ENCODE data around the gene FGR.
"Not testable (repeated sequence)": the region's sequence is repeated elsewhere in the genome, so short reads cannot be mapped to it uniquely, and the experiment has no call there.

The FGR gene

GRCh38 chr1:27659497-27660299, 24.7 kb upstream of the FGR start:
- DNase-seq, result no peak

DNA sequence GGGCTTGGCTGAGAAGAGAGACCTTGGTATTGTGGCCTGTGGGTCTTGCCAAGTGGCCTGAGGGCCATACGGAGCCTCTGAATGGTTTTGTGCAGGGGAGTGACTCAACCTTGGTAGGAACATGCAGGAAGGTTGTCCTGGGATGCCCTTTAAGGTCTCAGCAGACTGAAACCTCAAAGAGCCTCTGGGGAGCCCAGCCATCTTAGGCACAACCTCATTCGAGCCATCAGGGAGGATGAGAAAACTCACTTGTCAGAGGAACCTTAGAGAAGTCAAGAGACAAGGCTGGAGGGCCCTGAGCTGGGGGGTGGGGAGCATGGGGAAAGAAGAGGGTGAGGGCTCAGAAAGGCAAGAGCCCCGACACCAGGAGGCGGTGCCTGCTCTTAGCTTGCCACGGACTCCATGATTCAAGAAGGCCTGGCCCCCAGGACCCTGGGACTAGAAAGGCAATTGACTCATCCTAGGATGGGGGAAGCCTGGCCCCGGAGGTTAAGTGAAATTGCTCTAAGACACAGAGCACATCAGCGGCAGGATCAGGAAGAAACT, 24.0 kb upstream of the FGR start:
- no peak for DNase-seq

DNA sequence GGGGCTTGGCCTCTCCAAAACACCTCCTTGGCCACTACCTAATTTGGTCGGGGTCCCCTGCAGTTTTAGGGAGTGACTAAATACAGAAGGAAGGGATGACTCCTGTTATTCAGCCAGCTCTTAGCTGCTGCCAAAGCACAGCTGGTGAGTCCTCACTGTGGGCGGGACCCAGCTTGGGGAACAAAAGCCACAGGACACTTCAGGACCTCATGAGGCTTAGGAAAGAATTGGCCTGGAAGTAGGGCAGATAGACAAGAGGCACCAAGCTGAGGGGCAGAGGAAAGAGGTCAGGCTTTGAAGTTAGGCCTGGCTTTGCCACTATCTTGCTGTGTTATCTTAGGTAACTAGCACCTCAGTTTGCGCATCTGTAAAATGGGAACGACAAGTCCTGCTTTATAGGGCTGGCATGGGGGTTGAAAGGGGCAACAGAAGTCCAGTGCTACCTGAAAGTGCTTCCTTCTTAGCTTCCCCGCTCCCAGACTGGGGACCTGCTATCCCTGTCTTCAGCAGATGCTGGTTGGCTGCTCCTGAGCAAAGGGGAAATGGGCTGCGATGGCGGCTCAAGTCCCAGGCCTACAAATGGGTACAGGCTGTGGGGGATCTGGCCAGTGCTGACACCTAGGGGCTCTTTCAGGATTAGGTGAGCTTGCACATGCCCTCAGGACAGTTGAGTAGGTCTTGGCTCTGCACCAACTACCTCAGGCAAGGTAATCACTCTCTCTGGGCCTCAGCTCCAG, 21.3 kb upstream of the FGR start:
- DNase-seq, result no peak

DNA sequence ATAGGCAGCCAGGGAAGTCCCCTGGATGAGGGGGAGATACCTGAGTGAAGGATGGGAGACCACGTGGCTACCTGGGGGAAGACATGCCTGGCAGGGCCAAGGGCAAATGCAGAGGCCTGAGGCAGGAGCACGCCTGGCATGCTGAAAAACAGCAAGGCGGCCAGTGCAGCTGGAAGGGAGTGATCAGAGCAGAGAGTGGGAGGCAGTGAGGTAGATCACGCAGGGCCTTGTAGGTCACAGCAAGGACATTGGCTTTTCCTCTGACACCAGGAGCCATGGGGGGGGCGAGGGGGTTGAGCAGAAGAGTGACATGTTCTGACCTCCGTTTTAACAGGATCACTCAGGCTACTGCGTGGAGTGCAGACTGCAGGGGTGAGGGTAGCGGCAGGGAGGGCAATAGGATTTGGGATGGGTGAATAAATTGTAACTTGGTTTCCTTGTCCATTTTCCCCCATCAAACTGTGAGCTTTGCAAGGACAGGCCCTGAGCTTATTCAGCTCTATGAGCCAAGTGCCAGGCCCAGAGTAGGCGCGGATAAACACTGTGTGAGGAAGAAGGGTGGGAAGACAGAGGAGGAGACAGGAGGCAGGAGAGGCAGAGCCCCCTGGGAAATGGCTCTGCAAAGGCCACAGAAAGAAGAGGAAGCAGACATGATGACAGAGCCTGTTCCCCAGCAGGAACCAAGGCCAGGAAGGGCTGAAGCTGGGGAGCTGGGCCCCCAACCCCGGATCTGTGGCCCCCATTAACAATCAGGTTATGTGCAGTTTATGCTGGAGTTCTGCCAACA, 20.4 kb upstream of the FGR start:
- no peak for DNase-seq

DNA sequence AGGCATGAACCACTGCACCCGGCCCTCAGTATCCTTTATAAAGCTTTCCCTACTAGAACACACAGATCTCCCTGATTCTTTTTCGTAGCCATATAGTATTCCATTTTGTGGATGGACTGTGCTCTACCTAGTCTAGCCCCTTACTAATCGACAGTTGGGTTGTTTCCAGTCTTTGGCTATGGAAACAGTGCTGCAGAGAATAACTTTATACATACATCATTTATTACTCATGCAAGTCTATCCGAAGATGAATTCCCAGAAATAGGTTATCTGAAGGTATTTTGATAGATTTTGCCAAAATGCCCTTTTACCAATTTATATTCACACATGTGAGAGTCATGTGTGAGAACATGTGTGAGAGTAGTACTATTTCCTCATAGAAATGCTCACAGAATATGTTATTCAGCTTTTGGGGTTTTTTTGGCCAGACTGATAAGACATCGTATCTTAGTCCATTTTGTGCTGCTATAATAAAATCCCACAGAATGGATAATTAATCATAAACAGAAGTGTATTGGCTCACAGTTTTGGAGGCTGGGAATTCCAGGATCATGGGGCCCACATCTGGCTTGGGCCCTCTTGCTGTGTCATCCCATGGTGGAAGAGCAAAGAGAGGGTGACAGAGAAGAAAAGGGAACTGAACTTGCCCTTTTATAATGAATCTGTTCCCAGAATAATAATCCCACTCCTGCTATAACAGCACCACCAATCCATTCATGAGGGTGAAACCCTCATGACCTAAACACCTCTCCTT, 17.3 kb upstream of the FGR start:
- no peak for DNase-seq

DNA sequence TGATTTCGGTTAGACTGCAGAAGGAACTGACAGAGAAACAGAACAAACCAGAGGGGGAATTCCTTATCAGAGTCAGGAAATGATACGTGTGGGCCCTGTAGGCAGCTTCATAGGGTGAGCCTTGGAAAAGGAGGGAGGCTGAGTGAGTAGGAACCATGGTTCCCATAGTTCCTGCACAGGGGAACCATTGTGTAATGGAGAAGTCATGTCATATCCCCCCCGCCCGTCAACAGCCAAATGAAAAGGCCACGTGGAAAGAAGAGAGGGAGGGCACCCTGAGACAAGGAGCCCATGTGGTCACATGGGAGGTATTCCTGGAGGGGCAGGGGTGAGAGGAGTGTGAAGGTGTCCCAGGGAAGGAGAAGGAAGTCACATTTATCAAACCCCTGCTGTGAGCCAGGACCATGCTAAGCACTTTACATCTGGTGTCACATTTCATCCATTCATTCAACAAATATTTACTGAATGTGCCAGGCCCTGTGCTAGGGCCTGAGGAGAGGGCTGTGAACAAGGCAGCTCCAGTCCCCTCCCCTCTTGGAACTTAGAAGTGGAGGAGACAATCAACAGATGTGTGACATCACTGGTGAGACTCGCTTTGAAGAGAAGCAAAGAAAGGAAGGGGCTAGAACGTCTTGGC, 15.7 kb upstream of the FGR start:
- no peak for DNase-seq

- no peak for DNase-seq
Measured at GRCh38 chr1:27650171-27650538, 15.2 kb upstream of the FGR start.

DNA sequence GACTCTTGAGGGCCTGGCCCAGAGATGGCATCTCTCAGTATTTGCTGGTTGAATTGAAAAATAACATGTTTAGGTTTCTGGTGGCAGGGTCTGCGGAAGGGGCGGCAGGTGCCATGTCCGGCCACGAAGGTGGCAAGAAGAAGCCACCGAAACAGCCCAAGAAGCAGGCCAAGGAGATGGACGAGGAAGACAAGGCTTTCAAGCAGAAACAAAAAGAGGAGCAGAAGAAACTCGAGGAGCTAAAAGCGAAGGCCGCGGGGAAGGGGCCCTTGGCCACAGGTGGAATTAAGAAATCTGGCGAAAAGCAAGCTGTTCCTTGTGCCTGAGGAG, 14.3 kb upstream of the FGR start:
- no peak for DNase-seq

GRCh38 chr1:27648602-27649305, 13.8 kb upstream of the FGR start:
- DNase-seq, result no peak

- DNase-seq, result no peak
Measured at GRCh38 chr1:27647328-27647727, 12.3 kb upstream of the FGR start.

DNA sequence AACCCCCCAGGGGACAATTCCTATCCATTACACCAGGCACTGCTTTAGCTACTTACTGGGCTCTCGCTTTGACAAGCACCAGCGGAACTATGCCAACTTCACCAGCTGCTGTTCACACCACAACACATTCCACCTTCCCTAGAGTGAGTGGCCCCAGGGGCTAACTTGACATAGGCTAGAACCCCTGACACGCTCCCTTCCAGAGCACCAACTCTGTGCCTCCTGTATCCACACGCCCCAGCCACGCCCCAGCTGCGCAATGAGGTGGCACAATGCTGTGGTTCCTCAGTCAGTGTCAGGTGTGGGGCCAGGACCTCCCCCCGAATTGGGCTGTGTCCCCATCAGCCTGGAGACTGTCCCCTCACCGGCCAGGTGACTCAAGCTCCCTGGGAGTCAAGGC, 11.7 kb upstream of the FGR start:
- DNase-seq, result no peak

GRCh38 chr1:27645071-27645415, 10.1 kb upstream of the FGR start:
- no peak for DNase-seq

DNA sequence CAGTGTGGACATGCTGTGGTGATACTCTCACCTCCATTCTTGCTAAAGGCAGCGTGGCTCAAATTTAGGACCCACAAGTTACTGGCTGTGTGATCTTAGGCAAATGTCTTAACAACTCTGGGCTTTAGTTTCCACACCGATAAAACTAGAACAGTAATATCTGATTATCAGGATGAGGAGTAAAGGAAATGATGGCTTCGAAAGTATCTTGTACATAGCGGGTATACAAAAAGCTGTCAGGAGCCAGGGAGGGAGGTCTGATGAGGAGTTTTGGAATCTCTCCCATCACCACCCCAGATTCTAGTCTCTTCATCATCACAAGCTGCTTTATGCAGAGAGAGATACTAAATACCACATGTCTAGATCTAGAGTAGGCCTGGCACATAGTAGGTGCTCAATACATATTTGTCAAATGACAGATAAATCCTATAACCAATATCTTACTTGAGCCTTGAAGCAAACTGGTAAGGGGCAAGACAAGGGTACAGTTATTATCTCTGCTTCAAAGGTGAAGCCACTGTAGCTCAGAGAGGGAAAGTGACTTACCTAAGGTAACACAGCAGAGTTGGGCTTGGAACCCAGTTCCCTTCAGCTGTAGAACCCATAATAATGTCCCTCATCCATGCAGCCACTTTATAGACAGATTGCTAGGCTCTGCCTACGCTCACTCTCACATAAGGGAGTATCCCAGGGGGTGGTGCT, 9.5 kb upstream of the FGR start:
- no peak for DNase-seq

GRCh38 chr1:27643600-27644368, 8.8 kb upstream of the FGR start:
- DNase-seq, result no peak

DNA sequence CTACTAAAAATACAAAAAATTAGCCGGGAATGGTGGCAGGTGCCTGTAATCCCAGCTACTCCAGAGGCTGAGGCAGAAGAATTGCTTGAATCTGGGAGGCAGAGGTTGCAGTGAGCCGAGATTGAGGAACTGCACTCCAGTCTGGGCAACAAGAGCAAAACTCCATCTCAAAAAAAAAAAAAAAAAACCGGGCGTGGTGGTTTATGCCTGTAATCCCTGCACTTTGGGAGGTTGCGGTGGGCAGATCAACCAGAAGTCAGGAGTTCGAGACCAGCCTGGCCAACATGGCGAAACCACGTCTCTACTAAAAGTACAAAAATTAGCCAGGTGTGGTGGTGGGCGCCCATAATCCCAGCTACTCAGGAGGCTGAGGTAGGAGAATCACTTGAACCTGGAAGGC, 5.5 kb upstream of the FGR start:
- DNase-seq, result not testable (repeated sequence)

DNA sequence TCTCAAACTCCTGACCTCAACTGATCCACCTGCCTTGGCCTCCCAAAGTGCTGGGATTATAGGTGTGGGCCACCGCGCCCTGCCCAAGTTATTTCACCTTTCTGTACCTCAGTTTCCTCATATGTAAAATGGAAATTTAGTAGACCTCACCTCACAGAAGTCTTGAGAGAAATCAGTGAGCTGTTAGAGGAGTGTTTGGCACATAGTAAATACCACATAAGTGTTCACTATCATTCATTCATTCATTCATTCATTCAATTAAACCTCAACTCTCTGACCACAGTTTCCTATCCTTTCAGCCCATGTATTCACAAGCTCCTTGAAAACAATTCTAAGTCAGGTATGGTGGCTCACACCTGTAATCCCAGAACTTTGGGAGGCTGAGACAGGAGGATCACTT, 3.8 kb upstream of the FGR start:
- DNase-seq, result no peak

DNA sequence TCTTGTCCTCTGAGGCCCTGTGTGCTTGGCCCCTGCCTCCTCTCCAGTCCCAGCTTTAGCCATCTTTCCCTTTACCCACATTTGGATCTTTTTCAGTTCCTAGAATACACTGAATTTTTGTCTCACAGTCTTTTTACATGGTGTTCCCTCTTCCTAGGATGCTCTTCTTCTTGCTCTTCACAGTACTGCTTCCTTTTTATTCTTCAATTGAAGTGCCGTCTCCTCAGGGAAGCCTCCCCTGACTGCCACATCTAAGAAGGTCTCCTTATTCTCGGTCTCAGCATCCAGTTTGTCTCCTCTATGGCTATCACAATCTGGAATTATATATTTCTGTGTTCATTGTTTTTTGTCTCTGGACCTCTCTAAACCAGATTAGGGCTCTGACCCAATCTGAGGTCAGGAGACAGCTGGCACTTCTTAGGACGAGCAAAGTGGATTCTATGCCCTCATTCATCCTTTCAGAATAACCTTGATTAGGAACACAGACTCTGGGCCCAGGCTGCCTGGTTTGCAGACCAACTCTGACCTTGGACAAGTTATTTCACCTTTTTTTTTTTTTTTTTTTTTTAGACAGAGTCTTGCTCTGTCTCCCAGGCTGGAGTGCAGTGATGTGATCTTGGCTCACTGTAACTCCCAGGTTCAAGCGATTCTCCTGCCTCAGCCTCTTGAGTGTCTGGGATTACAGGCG, 3.2 kb upstream of the FGR start:
- DNase-seq, result no peak

- DNase-seq, result no peak
Measured at GRCh38 chr1:27635396-27636142, 584 bp upstream of the FGR start.
